Cerebellar cortex (tissue), 1 donor: ENCODE results near the gene SLC17A2.

ENCODE experiments used
- DNase-seq: peaks from one replicate; pipeline ENCODE4 v3.0.0-alpha.2; 2015; ENCODE audit warnings: low spot score

The SLC17A2 gene

GRCh38 chr6:25919657-25920056 lies 10.8 kb downstream of the SLC17A2 start:
- DNase-seq: no peak

GRCh38 chr6:25918083-25918683 lies 12.3 kb downstream of the SLC17A2 start:
- DNase-seq: no peak

GRCh38 chr6:25916789-25917490 lies 13.6 kb downstream of the SLC17A2 start:
- DNase-seq: no peak

GRCh38 chr6:25916330-25916729 lies 14.2 kb downstream of the SLC17A2 start:
- no peak for DNase-seq

- no peak for DNase-seq
These were observed 16.8 kb downstream of the SLC17A2 start for GRCh38 chr6:25913741-25914140.

GRCh38 chr6:25911351-25911750 lies 19.1 kb downstream of the SLC17A2 start:
- DNase-seq: no peak

GRCh38 chr6:25907475-25908014 lies 22.9 kb downstream of the SLC17A2 start:
- no peak for DNase-seq

GRCh38 chr6:25903467-25904099 lies 26.9 kb downstream of the SLC17A2 start:
- no peak for DNase-seq

- no peak for DNase-seq
These were observed 28.4 kb downstream of the SLC17A2 start for GRCh38 chr6:25902071-25902470.

- no peak for DNase-seq
These were observed 29.6 kb downstream of the SLC17A2 start for GRCh38 chr6:25900843-25901242.

GRCh38 chr6:25899580-25900408 lies 30.7 kb downstream of the SLC17A2 start:
- no peak for DNase-seq

- no peak for DNase-seq
These were observed 31.4 kb downstream of the SLC17A2 start for GRCh38 chr6:25899123-25899522.

GRCh38 chr6:25898289-25898977 lies 32.1 kb downstream of the SLC17A2 start:
- no peak for DNase-seq

GRCh38 chr6:25896252-25896651 lies 34.2 kb downstream of the SLC17A2 start:
- no peak for DNase-seq

GRCh38 chr6:25895771-25896170 lies 34.7 kb downstream of the SLC17A2 start:
- no peak for DNase-seq

GRCh38 chr6:25893778-25894177 lies 36.7 kb downstream of the SLC17A2 start:
- DNase-seq: no peak

- DNase-seq: no peak
These were observed 37.6 kb downstream of the SLC17A2 start for GRCh38 chr6:25892877-25893276.

- peak; percentile 71 for DNase-seq
These were observed 40.3 kb downstream of the SLC17A2 start for GRCh38 chr6:25889877-25890853.

GRCh38 chr6:25888626-25889025 lies 41.9 kb downstream of the SLC17A2 start:
- no peak for DNase-seq

GRCh38 chr6:25886066-25886465 lies 44.4 kb downstream of the SLC17A2 start:
- DNase-seq: no peak
